ENCODE data around the gene GLRX3.
"Not testable (repeated sequence)": the region's sequence is repeated elsewhere in the genome, so short reads cannot be mapped to it uniquely, and the experiment has no call there.

The GLRX3 gene

GRCh38 chr10:130136226-130137089, at the start of gene GLRX3:
GLRX3 (plus strand) TSS chr10:130136391; CDS start chr10:130136421, 30 bp downstream.
- DNase-seq: peak; percentile 75

GRCh38 chr10:130090565-130090964, 45.6 kb upstream of the GLRX3 start:
- not testable (repeated sequence) for DNase-seq

- DNase-seq: no peak
Observed at GRCh38 chr10:130099344-130099743, 36.8 kb upstream of the GLRX3 start.

- DNase-seq: no peak
Observed at GRCh38 chr10:130105724-130106123, 30.5 kb upstream of the GLRX3 start.

GRCh38 chr10:130108146-130108545, 28.0 kb upstream of the GLRX3 start:
- not testable (repeated sequence) for DNase-seq

- DNase-seq: no peak
Observed at GRCh38 chr10:130108934-130109604, 27.1 kb upstream of the GLRX3 start.

- DNase-seq: peak; percentile 21
Observed at GRCh38 chr10:130109796-130110245, 26.4 kb upstream of the GLRX3 start.

GRCh38 chr10:130110246-130111112, 25.7 kb upstream of the GLRX3 start, which contains the start of gene C10orf143:
C10orf143 (minus strand) TSS chr10:130110830; CDS start chr10:130110772, 58 bp downstream.
- peak; percentile 97 for DNase-seq

GRCh38 chr10:130111113-130111851, 24.9 kb upstream of the GLRX3 start:
- peak; percentile 87 for DNase-seq

GRCh38 chr10:130111852-130112180, 24.4 kb upstream of the GLRX3 start:
- no peak for DNase-seq

- DNase-seq: no peak
Observed at GRCh38 chr10:130112821-130113220, 23.4 kb upstream of the GLRX3 start.

- DNase-seq: not testable (repeated sequence)
Observed at GRCh38 chr10:130116942-130117341, 19.2 kb upstream of the GLRX3 start.

- DNase-seq: not testable (repeated sequence)
Observed at GRCh38 chr10:130117535-130117934, 18.7 kb upstream of the GLRX3 start.

- no peak for DNase-seq
Observed at GRCh38 chr10:130121486-130122079, 14.6 kb upstream of the GLRX3 start.

- DNase-seq: peak; percentile 32
Observed at GRCh38 chr10:130127364-130128061, 8.7 kb upstream of the GLRX3 start.

- DNase-seq: no peak
Observed at GRCh38 chr10:130128062-130128781, 8.0 kb upstream of the GLRX3 start.

- no peak for DNase-seq
Observed at GRCh38 chr10:130128922-130129321, 7.3 kb upstream of the GLRX3 start.

GRCh38 chr10:130135676-130136225, 440 bp upstream of the GLRX3 start:
- DNase-seq: no peak

- no peak for DNase-seq
Observed at GRCh38 chr10:130137090-130137448, 878 bp downstream of the GLRX3 start.
